Activated T-helper 1 cell treated with anti-CD3 and anti-CD28 coated beads, Interleukin-12 subunit alpha, Interleukin-12 subunit beta, Interleukin-2, Interleukin-4 antibody, amounts not matched to agents 30 ng/mL and 10 ng/mL and 1 ng/mL, durations not matched to agents 14 hours and 24 hours and 36 hours (primary cell): ENCODE measurements around the gene WHRN. TPM values are rescaled to one million over a fixed set of nuclear protein-coding genes. Genes with fewer than 3 reads are reported as not detected.

Source experiments
- DNase-seq: peaks from one replicate; pipeline ENCODE4 v3.0.0; 2021; ENCODE audit warnings: low spot score
- H3K27ac Mint-ChIP-seq: one replicate; pipeline ENCODE4 v1.8.0; 2021; ENCODE audit warnings: mild to moderate bottlenecking, mixed read lengths
- H3K27me3 Mint-ChIP-seq: one replicate; pipeline ENCODE4 v1.8.0; 2022; ENCODE audit warnings: mild to moderate bottlenecking, moderate library complexity, mixed read lengths; ENCODE audit not compliant: insufficient read depth
- H3K36me3 Mint-ChIP-seq: one replicate; pipeline ENCODE4 v1.8.0; 2021; ENCODE audit warnings: low read depth, mixed read lengths
- H3K4me1 Mint-ChIP-seq: one replicate; pipeline ENCODE4 v1.8.0; 2021; ENCODE audit warnings: low read depth, mixed read lengths
- H3K4me3 Mint-ChIP-seq: one replicate; pipeline ENCODE4 v1.8.0; 2021; ENCODE audit warnings: mild to moderate bottlenecking, moderate library complexity, mixed read lengths
- H3K9me3 Mint-ChIP-seq: one replicate; pipeline ENCODE4 v1.8.0; 2021; ENCODE audit warnings: mixed read lengths
- intact Hi-C: fragments of 100-400 bp; cut with micrococcal nuclease; formaldehyde crosslinking; loops from one replicate; pipeline ENCODE4 v1.15.1; 2024
- total RNA-seq: library from RNA; stranded (reverse); gene quantifications from 2 replicates; pipeline ENCODE4 v1.2.3, GENCODE V29; 2022

WHRN gene
- total RNA-seq, 1 donor from 2014 or later, result 2.4 TPM

- intact Hi-C loops, result loop anchor here (1.0 kb wide), 2 partner anchors 72 to 218 kb away; no protein-coding TSS in a partner anchor
- DNase-seq, result no peak
- peaks cover 5% of the 10 kb centered on the region for H3K27me3 Mint-ChIP-seq
- no peak overlapping the region for H3K4me3 Mint-ChIP-seq
- peaks cover 5% of the 10 kb centered on the region for H3K4me1 Mint-ChIP-seq
- H3K36me3 Mint-ChIP-seq, result no peaks in the 10 kb centered on the region
- H3K27ac Mint-ChIP-seq, result no peak overlapping the region
- no peaks in the 10 kb centered on the region for H3K9me3 Mint-ChIP-seq
These were observed 70.4 kb downstream of the WHRN start for GRCh38 chr9:114434878-114435311.

GRCh38 chr9:114433720-114434255 is 71.5 kb downstream of the WHRN start:
- no peak for DNase-seq
- Mint-ChIP-seq H3K4me3 (no peak overlapping the region), H3K27me3 (peaks cover 5% of the 10 kb centered on the region), H3K9me3 (no peaks in the 10 kb centered on the region), H3K27ac (no peak overlapping the region), H3K36me3 (no peaks in the 10 kb centered on the region), H3K4me1 (peaks cover 5% of the 10 kb centered on the region)
- intact Hi-C loops, result loop anchor here (1.0 kb wide), 2 partner anchors 74 to 220 kb away; no protein-coding TSS in a partner anchor

GRCh38 chr9:114433086-114433485 is 72.2 kb downstream of the WHRN start:
- intact Hi-C loops, result no loop called here
- Mint-ChIP-seq H3K9me3 (no peaks in the 10 kb centered on the region), H3K27ac (no peak overlapping the region), H3K4me1 (peaks cover 5% of the 10 kb centered on the region), H3K36me3 (no peaks in the 10 kb centered on the region), H3K27me3 (peaks cover 5% of the 10 kb centered on the region), H3K4me3 (no peak overlapping the region)
- no peak for DNase-seq

- H3K36me3 Mint-ChIP-seq, result no peaks in the 10 kb centered on the region
- intact Hi-C loops, result no loop called here
- peaks cover 5% of the 10 kb centered on the region for H3K4me1 Mint-ChIP-seq
These were observed 72.8 kb downstream of the WHRN start for GRCh38 chr9:114432323-114433067.

GRCh38 chr9:114431770-114432169 is 73.5 kb downstream of the WHRN start:
- Mint-ChIP-seq H3K4me1 (peaks cover 5% of the 10 kb centered on the region), H3K9me3 (no peaks in the 10 kb centered on the region), H3K4me3 (no peak overlapping the region), H3K27me3 (peaks cover 9% of the 10 kb centered on the region), H3K36me3 (no peaks in the 10 kb centered on the region), H3K27ac (no peak overlapping the region)
- intact Hi-C loops, result no loop called here
- no peak for DNase-seq

More at GRCh38 chr9:114432323-114433067, 72.8 kb downstream of the WHRN start:
- DNase-seq, result no peak
- Mint-ChIP-seq H3K27me3 (peaks cover 5% of the 10 kb centered on the region), H3K9me3 (no peaks in the 10 kb centered on the region), H3K4me3 (no peak overlapping the region), H3K27ac (no peak overlapping the region)

- no peak for DNase-seq
- Mint-ChIP-seq H3K27me3 (peaks cover 9% of the 10 kb centered on the region), H3K9me3 (no peaks in the 10 kb centered on the region), H3K4me1 (peaks cover 5% of the 10 kb centered on the region), H3K36me3 (no peaks in the 10 kb centered on the region), H3K27ac (no peak overlapping the region), H3K4me3 (no peak overlapping the region)
- intact Hi-C loops, result no loop called here
These were observed 74.3 kb downstream of the WHRN start for GRCh38 chr9:114431003-114431402.

GRCh38 chr9:114430457-114430856 is 74.8 kb downstream of the WHRN start:
- H3K27me3 Mint-ChIP-seq, result peaks cover 9% of the 10 kb centered on the region
- intact Hi-C loops, result no loop called here
- no peaks in the 10 kb centered on the region for H3K9me3 Mint-ChIP-seq
- peaks cover 5% of the 10 kb centered on the region for H3K4me1 Mint-ChIP-seq
- no peak overlapping the region for H3K4me3 Mint-ChIP-seq
- no peak overlapping the region for H3K27ac Mint-ChIP-seq
- H3K36me3 Mint-ChIP-seq, result no peaks in the 10 kb centered on the region
- DNase-seq, result no peak

GRCh38 chr9:114429488-114429887 is 75.8 kb downstream of the WHRN start:
- H3K4me1 Mint-ChIP-seq, result peaks cover 5% of the 10 kb centered on the region

GRCh38 chr9:114428466-114428865 is 76.8 kb downstream of the WHRN start:
- Mint-ChIP-seq H3K9me3 (no peaks in the 10 kb centered on the region), H3K36me3 (no peaks in the 10 kb centered on the region), H3K27me3 (peaks cover 9% of the 10 kb centered on the region), H3K4me1 (no peaks in the 10 kb centered on the region), H3K4me3 (no peak overlapping the region), H3K27ac (no peak overlapping the region)
- no peak for DNase-seq
- intact Hi-C loops, result no loop called here

More at GRCh38 chr9:114429488-114429887, 75.8 kb downstream of the WHRN start:
- Mint-ChIP-seq H3K4me3 (no peak overlapping the region), H3K36me3 (no peaks in the 10 kb centered on the region), H3K27me3 (peaks cover 9% of the 10 kb centered on the region), H3K9me3 (no peaks in the 10 kb centered on the region), H3K27ac (no peak overlapping the region)
- no peak for DNase-seq
- intact Hi-C loops, result no loop called here

- Mint-ChIP-seq H3K9me3 (no peaks in the 10 kb centered on the region), H3K4me3 (no peak overlapping the region), H3K36me3 (no peaks in the 10 kb centered on the region), H3K27ac (no peak overlapping the region), H3K27me3 (peaks cover 9% of the 10 kb centered on the region), H3K4me1 (no peaks in the 10 kb centered on the region)
- no peak for DNase-seq
- intact Hi-C loops, result no loop called here
These were observed 77.6 kb downstream of the WHRN start for GRCh38 chr9:114427644-114428043.

- intact Hi-C loops, result no loop called here
- H3K9me3 Mint-ChIP-seq, result no peaks in the 10 kb centered on the region
- H3K36me3 Mint-ChIP-seq, result no peaks in the 10 kb centered on the region
- DNase-seq, result no peak
- H3K4me1 Mint-ChIP-seq, result no peaks in the 10 kb centered on the region
- no peak overlapping the region for H3K4me3 Mint-ChIP-seq
- peaks cover 9% of the 10 kb centered on the region for H3K27me3 Mint-ChIP-seq
- H3K27ac Mint-ChIP-seq, result no peak overlapping the region
These were observed 79.0 kb downstream of the WHRN start for GRCh38 chr9:114426046-114426948.

- intact Hi-C loops, result no loop called here
- Mint-ChIP-seq H3K4me1 (no peaks in the 10 kb centered on the region), H3K27ac (no peak overlapping the region), H3K27me3 (peaks cover 5% of the 10 kb centered on the region), H3K9me3 (no peaks in the 10 kb centered on the region), H3K4me3 (no peak overlapping the region), H3K36me3 (no peaks in the 10 kb centered on the region)
- no peak for DNase-seq
These were observed 80.1 kb downstream of the WHRN start for GRCh38 chr9:114425126-114425525.

GRCh38 chr9:114424126-114424525 is 81.1 kb downstream of the WHRN start:
- no peak overlapping the region for H3K4me3 Mint-ChIP-seq
- intact Hi-C loops, result no loop called here
- no peak for DNase-seq
- H3K36me3 Mint-ChIP-seq, result no peaks in the 10 kb centered on the region
- no peak overlapping the region for H3K27ac Mint-ChIP-seq
- peaks cover 5% of the 10 kb centered on the region for H3K27me3 Mint-ChIP-seq
- H3K9me3 Mint-ChIP-seq, result no peaks in the 10 kb centered on the region
- no peaks in the 10 kb centered on the region for H3K4me1 Mint-ChIP-seq
